Measurements from ENCODE around the gene GPA33.
"Not testable (repeated sequence)": the region's sequence is repeated elsewhere in the genome, so short reads cannot be mapped to it uniquely, and the experiment has no call there.

GPA33 gene

GRCh38 chr1:167056529-167057231 is 33.5 kb downstream of the GPA33 start:
- no peak for DNase-seq (ENCODE audit: low read depth)

GRCh38 chr1:167054946-167055630 is 35.1 kb downstream of the GPA33 start:
- DNase-seq (ENCODE audit: low read depth), result no peak

- DNase-seq (ENCODE audit: low read depth), result no peak
Measured at GRCh38 chr1:167054531-167054930, 35.6 kb downstream of the GPA33 start.

GRCh38 chr1:167052389-167052788 is 37.8 kb downstream of the GPA33 start:
- no peak for DNase-seq (ENCODE audit: low read depth)

- no peak for DNase-seq (ENCODE audit: low read depth)
Measured at GRCh38 chr1:167051907-167052306, 38.3 kb downstream of the GPA33 start.

GRCh38 chr1:167043752-167044488 is 46.3 kb downstream of the GPA33 start:
- no peak for DNase-seq (ENCODE audit: low read depth)

- no peak for DNase-seq (ENCODE audit: low read depth)
Measured at GRCh38 chr1:167033646-167034045, 56.5 kb downstream of the GPA33 start.

GRCh38 chr1:167029553-167029952 is 60.6 kb downstream of the GPA33 start:
- DNase-seq (ENCODE audit: low read depth), result not testable (repeated sequence)

- no peak for DNase-seq (ENCODE audit: low read depth)
Measured at GRCh38 chr1:167022384-167022783, 67.8 kb downstream of the GPA33 start.

GRCh38 chr1:167016100-167016750 is 74.0 kb downstream of the GPA33 start:
- DNase-seq (ENCODE audit: low read depth), result no peak

- DNase-seq (ENCODE audit: low read depth), result no peak
Measured at GRCh38 chr1:167013108-167013929, 76.9 kb downstream of the GPA33 start.

GRCh38 chr1:167012570-167012969 is 77.6 kb downstream of the GPA33 start:
- no peak for DNase-seq (ENCODE audit: low read depth)

GRCh38 chr1:167011560-167012191 is 78.5 kb downstream of the GPA33 start:
- no peak for DNase-seq (ENCODE audit: low read depth)

- DNase-seq (ENCODE audit: low read depth), result no peak
Measured at GRCh38 chr1:167003711-167004110, 86.5 kb downstream of the GPA33 start.

Data from fibroblast of the conjunctiva (primary cell).